Stimulated activated CD4-positive, alpha-beta T cell treated with anti-CD3 and anti-CD28 coated beads, Interleukin-1b, Interleukin-23, amount 100 ng/mL, for 4 hours (primary cell): ENCODE measurements around the gene TASP1.
"Not testable (repeated sequence)": the region's sequence is repeated elsewhere in the genome, so short reads cannot be mapped to it uniquely, and the experiment has no call there.

Experiments used
- DNase-seq, 2 donors: peaks; one replicate each; pipeline ENCODE4 v3.0.0-alpha.2; 2020; ENCODE audit warnings: low read depth in 2 of 2

Gene TASP1, protein sequence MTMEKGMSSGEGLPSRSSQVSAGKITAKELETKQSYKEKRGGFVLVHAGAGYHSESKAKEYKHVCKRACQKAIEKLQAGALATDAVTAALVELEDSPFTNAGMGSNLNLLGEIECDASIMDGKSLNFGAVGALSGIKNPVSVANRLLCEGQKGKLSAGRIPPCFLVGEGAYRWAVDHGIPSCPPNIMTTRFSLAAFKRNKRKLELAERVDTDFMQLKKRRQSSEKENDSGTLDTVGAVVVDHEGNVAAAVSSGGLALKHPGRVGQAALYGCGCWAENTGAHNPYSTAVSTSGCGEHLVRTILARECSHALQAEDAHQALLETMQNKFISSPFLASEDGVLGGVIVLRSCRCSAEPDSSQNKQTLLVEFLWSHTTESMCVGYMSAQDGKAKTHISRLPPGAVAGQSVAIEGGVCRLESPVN

DNA sequence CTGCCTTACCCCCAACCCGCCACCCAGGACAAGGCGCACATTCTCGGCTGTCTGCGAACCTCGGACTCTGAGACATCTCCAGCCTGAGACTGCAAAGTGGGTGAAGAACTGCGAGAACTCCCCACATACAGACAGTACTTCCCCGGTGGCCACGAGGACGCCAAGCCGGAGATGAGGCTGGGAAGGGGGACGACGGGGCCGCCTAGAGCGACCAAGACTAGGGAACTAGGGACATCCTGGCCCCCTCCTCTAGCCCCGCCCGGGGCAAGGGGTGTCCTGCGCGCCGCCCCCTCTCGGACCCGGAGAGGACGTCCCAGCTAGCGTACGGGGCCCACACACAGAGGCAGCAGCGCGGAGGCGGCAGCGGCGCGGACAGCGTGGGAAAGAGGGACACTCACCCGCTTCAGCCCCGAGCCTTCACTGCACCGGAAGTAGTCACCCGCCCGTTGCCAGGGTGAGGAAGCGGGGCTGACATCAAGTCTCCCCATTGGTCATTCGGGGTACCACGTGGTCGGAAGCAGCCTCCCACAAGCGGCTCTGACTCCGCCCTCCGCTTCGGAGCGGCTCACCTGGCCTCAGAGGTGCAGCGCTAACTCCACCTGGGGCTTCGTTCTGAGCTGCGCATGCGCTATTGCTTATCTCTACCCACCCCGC lies at the start of gene TASP1:
TASP1 (minus strand) TSS at position 437 of the 654 bp plus-strand sequence. CDS start 8,854 bp downstream, outside the sequence.
- peak; percentile 91 to 97 for DNase-seq

DNA sequence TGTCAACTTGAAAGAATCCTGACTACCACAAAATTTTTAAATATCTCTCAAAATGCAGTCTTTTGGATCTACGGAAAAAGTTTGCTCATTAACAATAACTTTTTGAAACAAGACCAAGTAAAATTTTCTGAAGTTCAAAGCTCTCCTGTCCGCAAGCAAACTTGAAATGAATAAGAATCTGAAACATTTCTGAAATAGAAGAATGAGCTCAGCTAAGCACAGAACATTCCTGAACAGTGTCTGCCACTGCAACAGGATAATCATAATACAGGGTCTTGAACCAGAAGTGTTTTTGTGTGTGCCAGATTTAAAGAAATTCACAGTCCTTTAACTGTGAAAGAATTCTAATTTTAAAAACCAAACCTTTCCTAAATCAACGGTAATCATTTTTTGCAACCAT lies 49.1 kb upstream of the TASP1 start:
- DNase-seq = no peak

DNA sequence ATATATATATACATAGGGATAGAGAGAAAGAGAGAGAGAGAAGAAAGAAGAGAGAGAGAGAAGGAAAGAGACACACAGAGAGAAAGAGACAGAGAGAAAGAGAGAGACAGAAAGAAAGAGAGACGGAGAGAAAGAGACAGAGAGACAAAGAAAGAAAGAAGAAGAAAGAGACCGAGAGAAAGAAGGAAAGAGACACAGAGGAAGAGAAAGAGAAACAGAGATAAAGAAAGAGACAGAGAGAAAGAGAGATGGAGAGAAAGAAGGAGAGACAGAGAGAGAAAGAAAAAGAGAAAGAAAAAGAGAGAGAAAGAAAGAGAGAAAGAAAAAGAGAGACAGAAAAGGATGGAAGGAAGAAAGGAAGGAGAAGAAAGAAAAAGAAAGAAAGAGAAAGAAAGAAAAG lies 46.9 kb upstream of the TASP1 start:
- no peak for DNase-seq

DNA sequence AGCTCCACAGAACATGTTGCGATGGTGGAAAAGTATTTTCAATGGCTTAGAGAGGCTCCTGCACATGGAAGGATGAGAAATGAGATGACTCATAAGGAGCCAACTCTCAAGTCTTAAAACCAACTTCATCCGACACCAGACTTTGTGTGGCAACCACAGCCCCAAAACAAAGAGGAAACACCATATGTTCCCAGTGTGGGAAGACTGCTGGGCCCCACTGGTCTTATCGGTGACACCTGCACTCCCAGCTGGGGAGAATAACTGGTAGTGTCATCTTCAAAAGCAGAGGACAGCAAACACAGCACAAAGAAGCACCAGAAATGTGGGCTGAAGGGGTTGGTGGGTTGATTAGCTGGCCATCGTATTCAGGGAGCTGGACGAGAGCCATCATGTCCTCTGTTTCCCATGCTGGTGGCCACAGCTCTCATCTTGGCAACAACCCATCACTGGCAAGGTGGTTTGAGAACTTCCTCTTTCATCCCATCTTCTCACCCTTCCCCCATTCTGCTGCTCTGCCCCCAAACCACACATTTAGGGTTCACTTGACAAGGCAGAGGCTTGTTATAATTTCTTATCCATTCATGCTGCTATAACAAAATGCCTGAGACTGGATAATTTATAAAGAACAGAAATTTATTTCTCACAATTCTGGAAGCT lies 46.0 kb upstream of the TASP1 start:
- no peak for DNase-seq

- no peak for DNase-seq
These were observed 45.1 kb upstream of the TASP1 start for GRCh38 chr20:13683833-13684232.

GRCh38 chr20:13681248-13682125 lies 42.8 kb upstream of the TASP1 start:
- no peak for DNase-seq

- DNase-seq = no peak
These were observed 40.2 kb upstream of the TASP1 start for GRCh38 chr20:13678944-13679343.

- no peak for DNase-seq
These were observed 38.5 kb upstream of the TASP1 start for GRCh38 chr20:13677241-13677640.

- no peak for DNase-seq
These were observed 38.0 kb upstream of the TASP1 start for GRCh38 chr20:13676682-13677081.

- DNase-seq = no peak
These were observed 34.0 kb upstream of the TASP1 start for GRCh38 chr20:13672690-13673089.

GRCh38 chr20:13671916-13672378 lies 33.2 kb upstream of the TASP1 start:
- DNase-seq = no peak

- no peak for DNase-seq
These were observed 32.8 kb upstream of the TASP1 start for GRCh38 chr20:13671512-13671911.

GRCh38 chr20:13670160-13670559 lies 31.4 kb upstream of the TASP1 start:
- DNase-seq = no peak

GRCh38 chr20:13665709-13666395 lies 27.1 kb upstream of the TASP1 start:
- no peak for DNase-seq

- DNase-seq = no peak
These were observed 22.4 kb upstream of the TASP1 start for GRCh38 chr20:13661070-13661685.

DNA sequence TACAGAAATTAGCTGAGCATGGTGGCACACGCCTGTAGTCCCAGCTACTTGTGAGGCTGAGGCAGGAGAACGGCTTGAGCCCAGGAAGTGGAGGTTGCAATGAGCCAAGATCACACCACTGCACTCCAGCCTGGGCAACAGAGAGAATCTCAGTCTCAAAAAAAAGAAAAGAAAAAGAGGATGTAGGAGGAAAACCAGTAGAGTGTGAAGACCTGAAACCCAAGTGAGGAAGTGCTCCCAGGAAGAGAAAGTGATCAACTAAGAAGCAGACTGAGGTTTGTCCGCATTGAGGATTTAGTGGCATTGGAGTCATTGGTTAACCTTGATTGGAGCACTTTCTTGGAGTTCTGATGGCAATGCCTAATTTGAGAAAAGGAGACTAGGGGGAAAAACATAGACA lies 20.6 kb upstream of the TASP1 start:
- DNase-seq = no peak

DNA sequence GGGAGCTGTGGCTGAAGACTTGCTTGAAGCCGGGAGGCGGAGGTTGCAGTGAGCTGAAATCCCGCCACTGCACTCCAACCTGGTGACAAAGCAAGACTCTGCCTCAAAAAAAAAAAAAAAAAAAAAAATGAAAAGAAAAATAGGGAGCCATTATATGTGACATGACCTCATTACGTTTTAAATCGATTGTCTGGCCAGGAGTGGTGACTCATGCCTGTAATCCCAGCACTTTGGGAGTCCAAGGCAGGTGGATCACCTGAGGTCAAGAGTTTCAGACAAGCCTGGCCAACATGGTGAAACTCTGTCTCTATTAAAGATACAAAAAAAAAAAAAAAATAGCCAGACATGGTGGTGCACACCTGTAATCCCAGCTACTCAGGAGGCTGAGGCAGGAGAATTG lies 19.3 kb upstream of the TASP1 start:
- not testable (repeated sequence) for DNase-seq

GRCh38 chr20:13656721-13657368 lies 18.1 kb upstream of the TASP1 start:
- DNase-seq = no peak

GRCh38 chr20:13654463-13655023 lies 15.8 kb upstream of the TASP1 start:
- no peak for DNase-seq

GRCh38 chr20:13650474-13650873 lies 11.7 kb upstream of the TASP1 start:
- no peak for DNase-seq
